Measurements from ENCODE around the gene HEATR5A. TPM values are rescaled to one million over a fixed set of nuclear protein-coding genes. Genes with fewer than 3 reads are reported as not detected.

HEATR5A gene
- total and polyA plus RNA-seq, 9 donors: 9.5 to 26.0 (median 13.2) TPM

DNA sequence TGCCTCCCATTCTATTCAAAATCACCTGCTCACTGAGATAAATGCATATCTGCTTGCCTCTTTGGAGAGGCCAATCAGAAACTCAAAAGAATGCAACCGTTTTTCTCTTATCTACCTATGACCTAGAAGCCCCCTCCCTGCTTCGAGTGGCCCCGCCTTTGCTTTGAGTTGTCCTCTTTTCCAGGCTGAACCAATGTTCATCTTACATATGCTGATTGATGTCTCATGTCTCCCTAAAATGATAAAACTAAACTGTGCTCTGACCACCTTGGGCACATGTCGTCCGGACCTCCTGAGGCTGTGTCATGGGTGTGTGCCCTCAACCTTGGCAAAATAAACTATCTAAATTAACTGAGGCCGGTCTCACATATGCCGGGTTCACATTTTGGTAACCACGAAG lies 148.7 kb downstream of the HEATR5A start:
- 94% methylated on average over 6 of the region's 8 CpGs for WGBS (ENCODE audit: insufficient coverage)
- no peak overlapping the region for H3K27ac ChIP-seq (ENCODE audit: low read length)
- H3K4me3 ChIP-seq (ENCODE audit: low read length): no peak overlapping the region
- no peaks in the 10 kb centered on the region for H3K27me3 ChIP-seq (ENCODE audit: control insufficient read depth, insufficient read depth, low read length)
- peaks cover 7% of the 10 kb centered on the region for H3K9me3 ChIP-seq (replicated peaks; ENCODE audit: control insufficient read depth, low read depth, low read length)
- no peaks in the 10 kb centered on the region for H3K4me1 ChIP-seq (ENCODE audit: control insufficient read depth, insufficient read depth, low read length)
- no peaks in the 10 kb centered on the region for H3K36me3 ChIP-seq (ENCODE audit: control insufficient read depth, insufficient read depth, low read length)
- no peak for DNase-seq

DNA sequence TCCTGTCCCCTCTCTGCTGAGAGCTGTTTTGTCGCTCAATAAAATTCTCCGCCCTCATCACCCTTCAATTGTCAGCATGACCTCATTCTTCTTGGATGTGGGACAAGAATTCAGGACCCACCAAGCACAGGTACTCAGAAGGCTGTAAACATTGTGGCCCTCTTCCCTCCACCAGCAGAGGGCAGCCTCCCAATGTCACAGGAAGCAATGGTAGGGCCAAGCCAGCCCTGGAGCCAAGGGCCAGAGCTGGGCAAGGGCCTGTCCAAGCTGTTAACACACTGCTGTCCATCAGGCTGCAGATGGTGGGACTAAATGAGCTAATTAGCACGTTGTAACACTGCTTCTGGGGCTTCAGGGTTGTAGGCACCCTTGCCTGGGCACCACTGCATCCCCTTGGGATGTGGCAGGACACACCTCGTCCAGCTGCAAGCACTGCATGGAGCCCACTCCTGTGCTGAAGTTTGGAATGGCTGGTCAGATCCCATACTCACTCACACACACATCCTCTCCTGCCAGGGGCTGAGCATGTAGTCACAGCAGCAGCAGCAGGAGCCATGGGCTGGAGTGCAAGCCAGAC lies 150.1 kb downstream of the HEATR5A start:
- DNase-seq: no peak
- WGBS (ENCODE audit: insufficient coverage): 73% methylated on average over 4 of the region's 4 CpGs
- Histone ChIP-seq H3K4me1 (ENCODE audit: control insufficient read depth, insufficient read depth, low read length) (no peaks in the 10 kb centered on the region), H3K27ac (ENCODE audit: low read length) (no peak overlapping the region), H3K27me3 (ENCODE audit: control insufficient read depth, insufficient read depth, low read length) (no peaks in the 10 kb centered on the region), H3K9me3 (replicated peaks; ENCODE audit: control insufficient read depth, low read depth, low read length) (peaks cover 6% of the 10 kb centered on the region), H3K36me3 (ENCODE audit: control insufficient read depth, insufficient read depth, low read length) (no peaks in the 10 kb centered on the region), H3K4me3 (ENCODE audit: low read length) (no peak overlapping the region)

DNA sequence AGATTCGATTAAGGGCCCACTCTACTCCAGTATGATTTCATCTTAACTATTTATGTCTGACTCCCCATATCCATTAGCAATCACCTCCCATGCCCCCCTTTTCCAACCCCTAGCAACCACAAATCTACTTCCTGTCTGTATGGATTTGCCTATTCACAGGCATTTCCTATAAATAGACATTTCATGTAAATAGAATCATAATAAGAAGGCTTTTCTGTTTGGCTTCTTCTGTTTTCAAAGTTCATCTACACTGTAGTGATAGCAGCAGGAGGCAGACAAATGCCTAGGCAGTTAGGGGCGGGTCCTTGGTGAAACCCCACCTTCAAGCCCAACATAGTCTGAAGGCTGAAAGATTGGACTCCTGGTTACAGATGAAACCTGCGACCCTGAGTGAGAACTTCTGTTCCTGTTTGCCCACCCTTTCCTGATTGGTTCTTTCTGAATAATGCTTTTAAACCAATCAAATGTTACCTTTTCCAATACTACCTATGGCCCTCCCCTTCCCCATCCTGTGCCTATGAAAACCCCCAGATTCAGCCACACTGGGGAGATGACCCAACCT lies 150.6 kb downstream of the HEATR5A start:
- DNase-seq: no peak
- H3K9me3 ChIP-seq (replicated peaks; ENCODE audit: control insufficient read depth, low read depth, low read length): peaks cover 6% of the 10 kb centered on the region
- H3K27me3 ChIP-seq (ENCODE audit: control insufficient read depth, insufficient read depth, low read length): no peaks in the 10 kb centered on the region
- no peak overlapping the region for H3K4me3 ChIP-seq (ENCODE audit: low read length)
- 75% methylated on average over 3 of the region's 3 CpGs for WGBS (ENCODE audit: insufficient coverage)
- no peaks in the 10 kb centered on the region for H3K36me3 ChIP-seq (ENCODE audit: control insufficient read depth, insufficient read depth, low read length)
- H3K27ac ChIP-seq (ENCODE audit: low read length): no peak overlapping the region
- H3K4me1 ChIP-seq (ENCODE audit: control insufficient read depth, insufficient read depth, low read length): no peaks in the 10 kb centered on the region

DNA sequence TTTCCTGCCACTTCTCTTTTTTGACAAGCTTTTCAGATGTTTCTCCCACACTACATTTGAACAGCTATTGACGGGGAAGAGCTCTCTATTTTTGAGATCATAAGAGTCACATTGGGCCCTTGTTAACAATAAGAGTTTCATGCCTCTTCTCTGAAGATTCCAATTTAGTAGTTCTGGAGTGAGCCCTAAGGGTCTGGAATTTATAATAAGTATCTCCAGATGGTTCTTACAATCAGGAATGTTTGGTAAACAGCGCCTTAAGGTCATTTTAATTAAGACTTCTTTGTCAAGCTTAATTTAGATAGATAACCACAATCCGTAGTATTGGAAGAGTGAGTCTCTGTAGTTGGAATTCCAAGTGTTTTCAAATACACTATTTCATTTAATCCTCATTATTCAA lies 152.1 kb downstream of the HEATR5A start:
- Histone ChIP-seq H3K4me3 (ENCODE audit: low read length) (no peak overlapping the region), H3K36me3 (ENCODE audit: control insufficient read depth, insufficient read depth, low read length) (no peaks in the 10 kb centered on the region), H3K9me3 (replicated peaks; ENCODE audit: control insufficient read depth, low read depth, low read length) (peaks cover 6% of the 10 kb centered on the region), H3K27ac (ENCODE audit: low read length) (no peak overlapping the region), H3K4me1 (ENCODE audit: control insufficient read depth, insufficient read depth, low read length) (peaks cover 6% of the 10 kb centered on the region), H3K27me3 (ENCODE audit: control insufficient read depth, insufficient read depth, low read length) (no peaks in the 10 kb centered on the region)
- no peak for DNase-seq
- WGBS (ENCODE audit: insufficient coverage): no CpG with 5 or more reads among the region's 3 CpGs

DNA sequence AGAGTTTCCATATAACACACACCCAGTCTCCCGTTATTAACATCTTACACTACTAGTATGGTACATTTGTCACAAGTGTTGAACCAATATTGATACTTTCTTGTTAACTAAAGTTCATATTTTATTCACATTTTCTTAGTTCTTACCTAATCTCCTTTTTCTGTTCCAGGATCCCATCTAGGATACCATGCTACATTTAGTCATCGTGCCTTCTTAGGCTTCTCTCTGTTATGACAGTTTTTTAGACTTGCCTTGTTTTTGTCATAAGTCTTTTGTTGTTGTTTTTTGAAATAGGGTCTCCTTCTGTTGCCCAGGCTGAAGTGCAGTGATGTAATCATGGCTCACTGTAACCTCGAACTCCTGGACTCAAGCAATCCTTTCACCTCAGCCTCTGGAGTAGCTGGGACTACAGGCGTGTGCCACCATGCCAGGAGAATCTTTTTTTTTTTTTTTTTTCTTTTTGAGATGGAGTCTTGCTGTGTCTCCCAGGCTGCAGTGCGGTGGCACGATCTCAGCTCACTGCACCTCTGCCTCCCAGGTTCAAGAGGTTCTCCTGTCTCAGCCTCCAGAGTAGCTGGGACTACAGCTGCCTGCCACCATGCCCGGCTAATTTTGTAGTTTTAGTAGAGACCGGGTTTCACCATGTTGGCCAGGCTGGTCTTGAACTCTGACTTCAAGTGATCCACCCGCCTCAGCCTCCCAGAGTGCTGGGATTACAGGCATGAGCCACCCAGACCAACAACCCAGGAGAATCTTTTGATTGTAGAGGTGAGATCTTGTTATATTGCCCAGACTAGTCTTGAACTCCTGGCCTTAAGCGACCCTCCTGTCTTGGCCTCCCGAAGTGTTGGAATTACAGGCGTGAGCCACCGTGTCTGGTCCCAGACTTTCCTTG lies 153.7 kb downstream of the HEATR5A start:
- H3K4me3 ChIP-seq (ENCODE audit: low read length): no peak overlapping the region
- no peaks in the 10 kb centered on the region for H3K27me3 ChIP-seq (ENCODE audit: control insufficient read depth, insufficient read depth, low read length)
- WGBS (ENCODE audit: insufficient coverage): 98% methylated on average over 8 of the region's 13 CpGs
- no peak overlapping the region for H3K27ac ChIP-seq (ENCODE audit: low read length)
- H3K36me3 ChIP-seq (ENCODE audit: control insufficient read depth, insufficient read depth, low read length): no peaks in the 10 kb centered on the region
- peaks cover 6% of the 10 kb centered on the region for H3K9me3 ChIP-seq (replicated peaks; ENCODE audit: control insufficient read depth, low read depth, low read length)
- peaks cover 16% of the 10 kb centered on the region for H3K4me1 ChIP-seq (ENCODE audit: control insufficient read depth, insufficient read depth, low read length)
- no peak for DNase-seq

DNA sequence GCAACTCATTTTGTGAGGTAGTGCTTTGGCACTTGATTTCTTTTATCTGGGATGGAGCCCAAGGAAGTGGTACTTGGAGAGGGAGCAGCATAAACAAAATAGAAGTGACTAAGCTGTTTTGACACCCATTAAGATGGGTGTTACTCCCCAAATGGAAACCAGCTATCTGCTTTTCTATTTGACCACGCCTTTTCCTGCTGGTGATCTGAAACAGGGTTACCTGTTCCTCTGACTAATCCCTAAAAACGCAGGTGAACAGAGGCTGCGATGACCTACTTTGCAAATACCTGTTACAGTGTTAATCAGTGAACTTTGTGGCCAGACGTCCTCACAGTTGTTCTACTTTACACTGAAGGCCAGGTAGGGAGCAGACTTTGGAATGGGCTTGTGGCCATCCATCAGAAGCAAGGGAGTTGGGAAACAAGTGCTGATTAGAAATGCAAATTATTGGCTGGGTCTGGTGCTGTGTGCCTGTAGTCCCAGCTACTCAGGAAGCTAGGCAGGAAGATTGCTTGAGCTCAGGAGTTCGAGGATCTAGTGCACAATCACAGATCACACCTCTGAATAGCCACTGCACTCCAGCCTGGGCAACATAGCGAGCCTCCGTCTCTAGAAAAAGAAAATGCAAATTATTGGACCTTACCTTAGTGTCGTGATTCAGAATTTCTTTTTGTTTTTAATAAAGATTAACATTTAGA lies 154.5 kb downstream of the HEATR5A start:
- no peak for DNase-seq
- Histone ChIP-seq H3K4me3 (ENCODE audit: low read length) (no peak overlapping the region), H3K27me3 (ENCODE audit: control insufficient read depth, insufficient read depth, low read length) (no peaks in the 10 kb centered on the region), H3K9me3 (replicated peaks; ENCODE audit: control insufficient read depth, low read depth, low read length) (peaks cover 6% of the 10 kb centered on the region), H3K36me3 (ENCODE audit: control insufficient read depth, insufficient read depth, low read length) (no peaks in the 10 kb centered on the region), H3K4me1 (ENCODE audit: control insufficient read depth, insufficient read depth, low read length) (peaks cover 17% of the 10 kb centered on the region), H3K27ac (ENCODE audit: low read length) (no peak overlapping the region)
- 100% methylated on average over 1 of the region's 8 CpGs for whole genome bisulfite sequencing (ENCODE audit: insufficient coverage)

DNA sequence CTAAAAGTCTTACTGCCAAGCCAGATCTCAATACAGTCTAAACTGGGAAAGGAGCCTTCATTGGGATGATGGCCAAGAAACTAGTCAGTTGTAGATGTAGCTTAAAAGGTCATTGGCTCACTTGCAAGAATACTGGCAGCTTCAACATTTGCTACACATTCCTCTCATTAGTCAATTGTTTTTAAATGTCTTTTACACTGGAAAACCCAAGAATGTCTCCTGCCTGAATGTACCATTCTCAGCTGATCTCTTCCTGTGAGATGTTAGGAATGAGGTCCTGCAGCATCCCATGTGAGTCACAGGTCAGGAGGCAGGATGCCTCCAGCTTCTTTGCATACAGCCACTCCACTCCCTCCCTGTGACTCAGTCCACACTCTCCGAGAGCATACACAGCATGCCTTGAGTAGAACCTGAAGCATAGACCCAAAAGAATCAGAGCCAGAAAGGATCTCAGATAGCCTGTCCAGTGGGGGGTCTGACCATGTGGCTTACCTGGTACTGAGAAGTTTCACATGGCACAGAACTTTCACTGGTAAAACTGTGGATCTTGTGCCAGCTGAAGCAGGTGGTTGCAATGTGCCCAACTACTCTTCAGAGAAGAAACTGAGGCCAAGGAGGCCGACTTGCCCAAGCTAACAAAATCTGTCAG lies 156.7 kb downstream of the HEATR5A start:
- Histone ChIP-seq H3K36me3 (ENCODE audit: control insufficient read depth, insufficient read depth, low read length) (no peaks in the 10 kb centered on the region), H3K27me3 (ENCODE audit: control insufficient read depth, insufficient read depth, low read length) (no peaks in the 10 kb centered on the region), H3K27ac (ENCODE audit: low read length) (no peak overlapping the region), H3K9me3 (replicated peaks; ENCODE audit: control insufficient read depth, low read depth, low read length) (no peaks in the 10 kb centered on the region), H3K4me1 (ENCODE audit: control insufficient read depth, insufficient read depth, low read length) (peaks cover 17% of the 10 kb centered on the region), H3K4me3 (ENCODE audit: low read length) (no peak overlapping the region)
- DNase-seq: peak; percentile 95
- whole genome bisulfite sequencing (ENCODE audit: insufficient coverage): 54% methylated on average over 2 of the region's 2 CpGs

DNA sequence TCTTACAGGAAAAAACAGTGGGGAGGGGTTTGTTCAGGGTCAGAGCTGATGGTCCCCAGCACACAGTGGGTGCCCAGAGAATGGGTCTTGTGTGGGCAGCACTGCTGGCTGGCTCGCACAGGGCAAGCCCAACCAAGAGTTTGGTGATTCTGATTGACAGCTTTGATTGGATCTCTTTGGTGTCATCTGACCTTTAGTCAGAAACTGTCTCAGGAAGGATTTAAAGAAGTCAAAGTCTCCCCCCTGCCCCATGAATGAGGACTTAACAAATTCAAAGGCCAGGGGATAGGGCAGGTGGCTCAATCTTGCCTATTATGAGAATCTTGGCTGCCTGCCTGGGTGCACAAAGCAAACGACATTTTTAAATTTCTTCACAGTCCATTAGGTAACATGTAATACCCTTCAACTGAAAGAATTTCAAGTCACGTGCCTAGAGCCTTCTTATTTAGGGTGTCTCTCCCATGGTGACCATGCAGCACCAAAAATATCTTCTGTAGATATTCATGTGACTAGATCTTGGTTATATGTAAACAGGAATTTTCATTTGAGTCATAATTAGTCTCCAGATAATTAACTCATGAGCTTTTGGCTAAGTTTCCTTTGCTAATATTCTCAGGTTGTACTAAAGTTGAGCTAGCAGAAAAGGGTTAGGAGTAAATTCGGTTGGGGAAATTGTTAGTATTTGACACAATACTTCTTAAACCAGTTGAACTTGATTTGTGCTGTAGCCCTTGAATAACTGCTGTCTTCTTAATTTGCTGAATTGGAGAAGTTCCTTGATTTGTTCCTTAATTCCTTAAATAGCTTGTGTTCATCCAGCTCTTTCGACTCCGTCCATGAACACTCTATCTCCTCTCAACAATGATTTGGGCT lies 158.3 kb downstream of the HEATR5A start:
- DNase-seq: peak; percentile 47
- H3K4me3 ChIP-seq (ENCODE audit: low read length): no peak overlapping the region
- no peaks in the 10 kb centered on the region for H3K36me3 ChIP-seq (ENCODE audit: control insufficient read depth, insufficient read depth, low read length)
- H3K9me3 ChIP-seq (replicated peaks; ENCODE audit: control insufficient read depth, low read depth, low read length): no peaks in the 10 kb centered on the region
- no CpG with 5 or more reads among the region's 6 CpGs for WGBS (ENCODE audit: insufficient coverage)
- peaks cover 17% of the 10 kb centered on the region for H3K4me1 ChIP-seq (ENCODE audit: control insufficient read depth, insufficient read depth, low read length)
- no peaks in the 10 kb centered on the region for H3K27me3 ChIP-seq (ENCODE audit: control insufficient read depth, insufficient read depth, low read length)
- no peak overlapping the region for H3K27ac ChIP-seq (ENCODE audit: low read length)

DNA sequence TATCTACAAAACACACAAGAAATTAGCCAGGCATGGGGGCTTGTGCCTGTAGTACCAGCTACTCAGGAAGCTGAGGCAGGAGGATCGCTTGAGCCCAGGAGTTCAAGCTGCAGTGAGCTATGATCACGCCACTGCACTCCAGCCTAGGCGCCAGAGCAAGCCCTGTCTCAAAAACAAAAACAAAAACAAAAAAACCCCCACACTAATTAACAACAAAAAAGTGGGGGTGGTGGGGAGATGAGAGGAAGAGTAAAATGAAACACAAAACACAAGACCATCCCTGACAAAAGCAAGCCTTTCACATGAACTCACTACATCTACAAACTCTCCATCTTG lies 158.9 kb downstream of the HEATR5A start:
- DNase-seq: no peak
- Histone ChIP-seq H3K4me3 (ENCODE audit: low read length) (no peak overlapping the region), H3K9me3 (replicated peaks; ENCODE audit: control insufficient read depth, low read depth, low read length) (no peaks in the 10 kb centered on the region), H3K27ac (ENCODE audit: low read length) (no peak overlapping the region), H3K27me3 (ENCODE audit: control insufficient read depth, insufficient read depth, low read length) (no peaks in the 10 kb centered on the region), H3K36me3 (ENCODE audit: control insufficient read depth, insufficient read depth, low read length) (no peaks in the 10 kb centered on the region), H3K4me1 (ENCODE audit: control insufficient read depth, insufficient read depth, low read length) (peaks cover 17% of the 10 kb centered on the region)
- no CpG with 5 or more reads among the region's 3 CpGs for WGBS (ENCODE audit: insufficient coverage)
